COLO668 (cell line): Measurements from ENCODE around the gene BPIFB6.

ENCODE experiments used
- DNase-seq: peaks from one replicate; lab custom pipeline; 2025; ENCODE audit not compliant: unreplicated experiment; lab: John Stamatoyannopoulos, UW

The BPIFB6 gene

GRCh38 chr20:33000802-33001466, 30.5 kb upstream of the BPIFB6 start:
- DNase-seq: no peak

DNA sequence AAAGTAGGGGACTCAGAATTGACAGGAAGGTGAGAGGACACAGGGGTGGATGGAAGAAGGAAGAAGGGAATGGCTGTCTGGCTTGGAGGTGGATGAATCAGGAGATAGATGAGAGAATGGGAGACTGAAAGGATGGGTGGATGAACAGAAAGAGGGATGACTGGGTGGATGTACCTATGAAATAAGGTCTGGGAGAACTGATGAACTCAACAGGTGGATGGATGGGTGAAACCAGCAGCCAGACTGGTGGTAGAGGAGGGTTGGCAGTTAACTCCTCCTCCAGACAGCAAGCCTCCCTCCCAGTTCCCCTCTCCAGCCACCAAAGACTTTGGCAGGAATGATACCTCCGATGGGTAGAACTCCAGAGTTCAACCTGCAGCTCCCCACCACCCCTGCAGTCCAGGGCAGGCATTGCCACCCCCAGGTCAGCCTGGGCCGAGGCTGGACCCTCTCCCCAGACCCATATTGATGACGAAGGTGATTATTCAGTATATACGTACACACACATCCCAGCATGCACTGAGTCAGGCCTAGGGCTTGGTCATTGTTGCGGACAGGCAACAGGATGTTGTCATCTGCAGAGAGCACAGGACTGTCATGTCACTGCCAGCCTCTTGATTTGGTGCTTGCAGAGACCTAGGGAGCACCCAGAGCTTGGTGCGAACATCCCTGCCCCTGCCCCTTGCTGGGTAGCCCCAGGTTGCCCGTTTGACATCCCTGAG, 29.2 kb upstream of the BPIFB6 start:
- no peak for DNase-seq

DNA sequence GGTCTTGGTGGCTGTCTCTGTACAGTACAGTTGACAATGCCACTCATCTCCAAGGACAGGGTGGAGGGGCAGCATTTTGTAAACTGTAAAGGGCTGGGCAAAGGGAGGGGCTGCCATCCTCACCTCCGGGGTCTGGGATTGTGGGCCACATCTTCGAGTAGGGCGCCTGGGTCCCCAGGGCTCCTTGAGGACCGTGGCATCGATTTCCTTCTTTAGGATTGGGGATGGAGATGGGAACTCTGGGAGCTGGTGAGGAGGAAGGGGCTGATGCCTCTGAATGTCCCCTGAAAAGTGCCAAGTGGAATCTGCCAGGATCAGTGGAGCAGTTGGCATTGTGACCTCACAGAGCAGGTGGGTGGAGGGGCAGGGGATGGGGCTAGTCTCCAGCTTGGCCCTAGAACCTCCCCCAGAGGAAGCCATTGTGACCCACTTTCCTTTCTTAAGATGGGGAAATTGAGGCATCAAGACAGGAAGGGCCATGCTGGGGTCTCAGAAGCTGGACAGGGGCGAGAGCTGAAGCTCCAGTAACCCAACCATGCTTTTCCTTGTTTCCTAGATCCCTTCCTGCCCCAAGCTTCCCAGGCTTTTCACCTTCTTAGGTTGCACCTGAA, 27.2 kb upstream of the BPIFB6 start, which contains the start of gene SUN5:
TSS of gene SUN5 (minus strand) at position 293 of the 611 bp plus-strand sequence. CDS start at position 200, 93 bp downstream.
- no peak for DNase-seq

- DNase-seq: no peak
These were observed 26.3 kb upstream of the BPIFB6 start for GRCh38 chr20:33005132-33005566.

DNA sequence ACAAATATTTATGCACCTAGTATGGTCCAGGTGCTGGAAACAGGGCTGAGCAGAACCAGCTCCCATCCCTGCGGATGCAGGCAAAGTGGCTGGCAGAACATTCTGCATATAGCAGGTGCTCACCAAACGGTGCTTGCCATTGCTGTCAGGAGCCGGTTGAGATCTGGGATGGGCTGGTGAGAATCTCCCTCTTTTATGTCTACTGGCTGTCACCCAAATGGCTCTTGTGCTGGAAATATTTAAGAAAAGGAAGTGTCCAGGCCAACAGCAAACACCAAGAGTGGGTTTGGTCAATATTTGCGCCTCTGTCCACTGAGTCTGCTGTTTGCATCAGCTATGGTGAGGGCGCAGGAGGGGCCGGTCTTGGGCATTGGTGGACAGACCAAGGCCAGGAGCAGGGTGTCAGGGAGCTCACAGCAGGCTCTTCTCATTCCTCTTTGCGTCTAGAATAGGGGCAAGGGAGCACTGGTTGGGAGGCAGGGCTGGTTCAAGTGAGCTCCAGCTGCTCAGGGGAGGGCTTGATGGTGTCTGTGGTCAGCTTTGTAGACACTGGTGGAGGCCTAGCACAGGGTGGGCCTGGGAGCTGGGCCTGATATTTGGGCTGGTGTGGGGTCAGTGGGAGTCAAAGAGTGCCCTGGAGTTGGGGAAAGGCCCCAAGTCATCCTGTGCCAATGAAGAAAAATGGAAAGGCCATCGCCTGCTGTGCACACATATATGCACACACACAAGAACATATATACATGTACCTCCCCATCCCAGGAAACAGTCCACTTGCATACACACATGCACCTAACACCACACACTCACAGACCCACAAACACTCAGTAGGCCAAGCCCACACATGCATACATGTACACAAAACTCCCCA, 25.3 kb upstream of the BPIFB6 start:
- DNase-seq: no peak

GRCh38 chr20:33006776-33007375, 24.6 kb upstream of the BPIFB6 start:
- no peak for DNase-seq

DNA sequence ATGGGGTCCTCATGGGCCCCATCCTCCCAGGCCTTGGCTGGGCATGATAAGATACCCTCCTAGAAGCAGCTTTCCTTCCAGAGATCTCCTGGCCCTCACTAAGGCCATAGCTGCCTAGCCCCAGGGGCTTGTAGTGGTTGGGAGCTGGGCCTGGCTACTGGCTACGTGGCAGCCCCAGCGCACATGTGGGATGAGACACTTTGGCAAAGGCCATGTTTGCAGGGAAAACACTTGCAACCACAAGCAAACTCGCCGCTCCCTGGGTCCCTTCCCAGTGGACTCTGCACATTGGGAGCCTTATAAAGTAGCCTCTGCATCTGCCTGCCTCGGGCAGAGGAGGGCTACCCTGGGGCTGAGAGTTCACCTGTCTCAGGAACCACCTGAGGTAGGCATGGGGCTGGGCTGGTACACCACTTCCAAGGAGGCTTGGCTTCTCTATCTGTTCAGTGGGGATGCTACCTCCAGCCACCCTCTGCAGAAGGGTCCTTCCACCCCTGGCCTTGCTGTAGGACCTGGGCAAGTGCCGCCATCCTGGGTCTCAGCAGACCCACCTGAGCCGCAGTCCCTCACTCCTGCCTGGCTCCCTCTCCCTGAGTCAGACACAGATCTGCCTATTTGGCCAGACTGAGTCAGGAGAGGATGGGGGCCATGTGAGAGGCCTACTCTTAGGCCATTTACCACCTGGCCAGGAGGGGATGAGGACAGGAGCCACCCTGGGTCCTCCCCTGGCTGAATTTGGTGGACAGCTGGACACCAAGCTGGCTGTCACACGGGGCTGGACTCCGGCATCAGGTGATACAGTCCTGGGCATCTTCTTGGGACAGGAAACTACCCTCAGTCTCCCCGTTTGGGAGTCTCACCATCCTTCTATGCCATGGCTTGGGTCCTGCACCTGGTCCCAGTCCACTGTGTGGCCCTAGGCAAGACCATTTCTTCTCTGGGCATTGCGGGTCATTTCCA, 23.8 kb upstream of the BPIFB6 start, which contains the start of gene BPIFB2:
TSS of gene BPIFB2 (plus strand) at position 329 of the 960 bp plus-strand sequence. CDS start 871 bp downstream, outside the sequence.
- DNase-seq: no peak

GRCh38 chr20:33008336-33009213, 22.9 kb upstream of the BPIFB6 start:
- no peak for DNase-seq

GRCh38 chr20:33009214-33010132, 22.0 kb upstream of the BPIFB6 start:
- peak; percentile 64 for DNase-seq

GRCh38 chr20:33010133-33010504, 21.3 kb upstream of the BPIFB6 start:
- DNase-seq: no peak

GRCh38 chr20:33010674-33011449, 20.6 kb upstream of the BPIFB6 start:
- no peak for DNase-seq

DNA sequence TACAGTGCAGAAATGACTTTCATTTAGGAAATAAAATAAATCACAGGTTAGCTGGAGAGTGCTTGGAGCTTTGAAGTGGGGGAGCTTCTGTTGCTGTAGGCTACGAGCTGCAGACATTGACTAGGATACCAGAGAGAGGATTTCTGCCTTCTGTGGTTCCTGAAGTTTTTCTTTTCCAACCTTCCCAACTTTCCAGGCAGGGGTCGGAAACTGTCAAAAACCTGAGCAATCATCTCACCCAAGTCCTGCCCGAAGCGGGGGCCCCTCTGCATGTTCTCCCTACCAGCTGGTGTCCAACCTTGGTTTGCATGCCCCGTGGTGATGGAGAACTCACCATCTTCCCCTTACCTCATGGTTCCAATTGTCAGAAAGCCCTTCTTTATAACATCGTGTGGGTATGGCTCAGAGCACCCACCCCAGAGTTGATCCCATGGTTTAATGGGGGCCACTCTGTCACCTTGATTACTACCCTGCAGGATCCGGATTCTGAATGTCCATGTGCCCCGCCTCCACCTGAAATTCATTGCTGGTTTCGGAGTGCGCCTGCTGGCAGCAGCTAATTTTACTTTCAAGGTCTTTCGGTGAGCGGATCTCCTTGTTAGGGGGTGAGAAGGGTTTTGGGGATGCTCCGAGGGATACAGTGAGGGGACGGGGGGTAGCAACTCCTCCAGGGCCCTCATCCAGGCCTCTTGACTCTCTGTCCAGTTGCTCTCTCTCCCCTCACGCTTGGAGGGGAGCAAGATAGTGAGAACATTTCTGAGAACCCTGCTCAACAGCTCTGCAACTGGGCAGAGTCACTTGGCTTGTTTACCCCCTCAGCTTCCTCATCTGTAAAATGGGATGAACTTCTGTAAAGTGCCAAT, 18.9 kb upstream of the BPIFB6 start:
- no peak for DNase-seq

- no peak for DNase-seq
These were observed 17.6 kb upstream of the BPIFB6 start for GRCh38 chr20:33013701-33014326.

DNA sequence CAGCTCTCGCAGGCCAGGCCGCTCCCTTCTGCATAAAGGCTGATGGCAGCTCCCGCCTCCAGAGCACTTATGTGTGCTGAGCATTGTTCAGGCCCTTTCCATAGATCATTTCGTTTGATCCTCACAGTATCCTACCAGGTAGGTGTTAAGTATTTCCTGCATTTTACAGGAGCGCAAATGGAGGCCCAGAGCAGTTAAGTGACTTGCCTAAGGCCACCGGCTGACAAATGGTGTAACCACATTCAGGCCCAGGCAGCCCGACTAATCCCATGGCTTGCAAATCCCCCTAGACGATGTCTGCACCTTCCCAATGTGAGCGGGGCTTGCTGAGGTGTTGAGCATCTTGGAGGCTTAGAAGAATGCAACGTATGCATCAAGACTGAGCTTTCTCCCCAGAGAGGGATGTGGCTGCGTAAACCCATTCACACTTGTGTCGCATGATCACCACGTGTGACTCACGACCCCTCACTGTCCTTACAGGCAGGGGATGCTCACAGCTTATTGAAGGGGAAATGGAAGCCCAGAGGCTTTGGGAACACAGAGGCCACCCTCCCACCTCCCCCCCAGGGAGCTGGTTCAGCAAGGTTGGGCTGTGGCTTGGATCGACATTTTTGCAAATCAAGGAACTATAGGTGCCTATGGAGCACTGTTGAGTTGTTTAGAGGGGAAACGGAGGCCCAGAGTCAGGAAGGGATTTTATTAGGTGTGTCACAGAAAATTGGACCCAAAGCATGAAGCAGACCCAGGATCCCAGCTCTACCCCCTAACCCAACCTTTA, 16.9 kb upstream of the BPIFB6 start:
- DNase-seq: no peak

- DNase-seq: no peak
These were observed 16.3 kb upstream of the BPIFB6 start for GRCh38 chr20:33015114-33015484.
